ENCODE results near the gene VWA8. TPM values are rescaled to one million over a fixed set of nuclear protein-coding genes. Genes with fewer than 3 reads are reported as not detected.
A peak's percentile ranks its signal among the peaks of the same experiment; 100 is the strongest.

The VWA8 gene
- total RNA-seq, 6 experiments from 2014 or later: 11.3 to 14.7 (median 13.8) TPM

GRCh38 chr13:41802684-41803444, 158.0 kb downstream of the VWA8 start:
- peak overlapping the region; percentile 46 for H3K4me3 Mint-ChIP-seq
- peaks cover 9% of the 10 kb centered on the region for H3K9me3 Mint-ChIP-seq
- peak overlapping the region; percentile 84 for H3K27ac Mint-ChIP-seq
- H3K27me3 Mint-ChIP-seq (ENCODE audit: insufficient read depth): no peaks in the 10 kb centered on the region
- H3K4me1 Mint-ChIP-seq (ENCODE audit: low read depth): peaks cover 24% of the 10 kb centered on the region
- TF ChIP-seq CTCF (IDR thresholded peaks at IDR 0.05): no peak
- peak; percentile 68 for DNase-seq
- H3K36me3 Mint-ChIP-seq (ENCODE audit: low read depth): peaks cover 56% of the 10 kb centered on the region

- peaks cover 9% of the 10 kb centered on the region for H3K9me3 Mint-ChIP-seq
- H3K4me3 Mint-ChIP-seq: no peak overlapping the region
- H3K36me3 Mint-ChIP-seq (ENCODE audit: low read depth): peaks cover 50% of the 10 kb centered on the region
- DNase-seq: no peak
- no peaks in the 10 kb centered on the region for H3K27me3 Mint-ChIP-seq (ENCODE audit: insufficient read depth)
- peaks cover 24% of the 10 kb centered on the region for H3K4me1 Mint-ChIP-seq (ENCODE audit: low read depth)
- H3K27ac Mint-ChIP-seq: peak overlapping the region; percentile 84
- no peak for TF ChIP-seq CTCF (IDR thresholded peaks at IDR 0.05)
These were observed 158.7 kb downstream of the VWA8 start for GRCh38 chr13:41802043-41802683.

- DNase-seq: no peak
- H3K36me3 Mint-ChIP-seq (ENCODE audit: low read depth): peaks cover 6% of the 10 kb centered on the region
These were observed 169.9 kb downstream of the VWA8 start for GRCh38 chr13:41791056-41791455.

GRCh38 chr13:41788552-41788951, 172.4 kb downstream of the VWA8 start:
- Mint-ChIP-seq H3K4me1 (ENCODE audit: low read depth) (peaks cover 13% of the 10 kb centered on the region), H3K36me3 (ENCODE audit: low read depth) (no peaks in the 10 kb centered on the region), H3K27me3 (ENCODE audit: insufficient read depth) (no peaks in the 10 kb centered on the region), H3K27ac (no peak overlapping the region), H3K9me3 (no peaks in the 10 kb centered on the region), H3K4me3 (no peak overlapping the region)
- TF ChIP-seq CTCF (IDR thresholded peaks at IDR 0.05): no peak
- DNase-seq: no peak

More at GRCh38 chr13:41791056-41791455, 169.9 kb downstream of the VWA8 start:
- H3K4me3 Mint-ChIP-seq: no peak overlapping the region
- H3K27me3 Mint-ChIP-seq (ENCODE audit: insufficient read depth): no peaks in the 10 kb centered on the region
- no peak for TF ChIP-seq CTCF (IDR thresholded peaks at IDR 0.05)
- no peak overlapping the region for H3K27ac Mint-ChIP-seq
- H3K9me3 Mint-ChIP-seq: no peaks in the 10 kb centered on the region
- H3K4me1 Mint-ChIP-seq (ENCODE audit: low read depth): peaks cover 5% of the 10 kb centered on the region; the same call in 1 of the 2 replicates

- no peak overlapping the region for H3K4me3 Mint-ChIP-seq
- H3K4me1 Mint-ChIP-seq (ENCODE audit: low read depth): peaks cover 7% of the 10 kb centered on the region; the same call in 1 of the 2 replicates
- H3K36me3 Mint-ChIP-seq (ENCODE audit: low read depth): no peaks in the 10 kb centered on the region
- no peak for TF ChIP-seq CTCF (IDR thresholded peaks at IDR 0.05)
- no peak for DNase-seq
- 0 out of 2 replicates have a peak overlapping the region, but pooled peaks have one; percentile 4 for H3K27ac Mint-ChIP-seq
- H3K9me3 Mint-ChIP-seq: no peaks in the 10 kb centered on the region
- no peaks in the 10 kb centered on the region for H3K27me3 Mint-ChIP-seq (ENCODE audit: insufficient read depth)
These were observed 175.3 kb downstream of the VWA8 start for GRCh38 chr13:41785402-41786172.
